ENCODE results near the gene PTPN14. TPM values are rescaled to one million over a fixed set of nuclear protein-coding genes. Genes with fewer than 3 reads are reported as not detected.

PTPN14 gene
- total and polyA plus RNA-seq, 2 of the 8 experiments (the other 6 are each of a cell fraction or from before 2014, with no cell fraction given) = 14.4 to 93.6 TPM

- TF ChIP-seq CHD7 (IDR thresholded peaks at IDR 0.05; ENCODE audit: insufficient replicate concordance, low read length) (no peak), RBBP5 (IDR thresholded peaks at IDR 0.05; ENCODE audit: borderline replicate concordance, low read depth, low read length) (no peak), RXRA (IDR thresholded peaks at IDR 0.05; ENCODE audit: insufficient read depth, low read depth, low read length) (no peak), TAF1 (IDR thresholded peaks at IDR 0.05; ENCODE audit: low read depth, low read length) (no peak), SP4 (IDR thresholded peaks at IDR 0.05; ENCODE audit: low read length) (no peak), PHF8 (conservative IDR thresholded peaks at IDR 0.05; ENCODE audit: low read depth, low read length) (no peak), SP2 (IDR thresholded peaks at IDR 0.05; ENCODE audit: low read length) (no peak), JUND (IDR thresholded peaks at IDR 0.05; ENCODE audit: low read length) (no peak), SP1 (IDR thresholded peaks at IDR 0.05; ENCODE audit: low read depth, low read length) (no peak), HDAC6 (IDR thresholded peaks at IDR 0.05; ENCODE audit: low read depth, low read length) (no peak), SIN3A (conservative IDR thresholded peaks at IDR 0.05 in 1 of 2, IDR thresholded peaks at IDR 0.05 in 1 of 2; ENCODE audit: low read depth in 1 of 2, low read length in 2 of 2) (no peak)
These were observed 149.7 kb downstream of the PTPN14 start (continued) for GRCh38 chr1:214401666-214402065.
